NCI-H526 (cell line): ENCODE measurements around the gene NAPSA.
"Not testable (repeated sequence)": the region's sequence is repeated elsewhere in the genome, so short reads cannot be mapped to it uniquely, and the experiment has no call there.

Experiments
- DNase-seq, 2 experiments: peaks; one replicate each; lab custom pipeline; 2025; lab: John Stamatoyannopoulos, UW

NAPSA gene

GRCh38 chr19:50365434-50366306 is at the start of gene NAPSA:
NAPSA (minus strand) TSS chr19:50365639; CDS start chr19:50365621, 18 bp downstream.
- no peak for DNase-seq

- no peak for DNase-seq
Observed at GRCh38 chr19:50413531-50413930, 48.1 kb upstream of the NAPSA start.

GRCh38 chr19:50413096-50413495 is 47.7 kb upstream of the NAPSA start:
- DNase-seq, result no peak

- DNase-seq, result no peak
Observed at GRCh38 chr19:50412419-50412818, 47.0 kb upstream of the NAPSA start.

- DNase-seq, result no peak
Observed at GRCh38 chr19:50410109-50410508, 44.7 kb upstream of the NAPSA start.

- no peak for DNase-seq
Observed at GRCh38 chr19:50409347-50409746, 43.9 kb upstream of the NAPSA start.

- no peak for DNase-seq
Observed at GRCh38 chr19:50406829-50407228, 41.4 kb upstream of the NAPSA start.

- DNase-seq, result no peak
Observed at GRCh38 chr19:50406156-50406820, 40.8 kb upstream of the NAPSA start.

GRCh38 chr19:50402544-50403301 is 37.3 kb upstream of the NAPSA start:
- no peak for DNase-seq

GRCh38 chr19:50401605-50402450 is 36.4 kb upstream of the NAPSA start:
- no peak for DNase-seq

- no peak for DNase-seq
Observed at GRCh38 chr19:50399368-50399745, 33.9 kb upstream of the NAPSA start.

GRCh38 chr19:50398675-50399367 is 33.4 kb upstream of the NAPSA start:
- no peak for DNase-seq

- no peak for DNase-seq
Observed at GRCh38 chr19:50394017-50394416, 28.6 kb upstream of the NAPSA start.

- no peak for DNase-seq
Observed at GRCh38 chr19:50393589-50393988, 28.1 kb upstream of the NAPSA start.

- DNase-seq, result no peak
Observed at GRCh38 chr19:50392759-50393158, 27.3 kb upstream of the NAPSA start.

- DNase-seq, result not testable (repeated sequence)
Observed at GRCh38 chr19:50390952-50391351, 25.5 kb upstream of the NAPSA start.

- DNase-seq, result not testable (repeated sequence)
Observed at GRCh38 chr19:50390295-50390694, 24.9 kb upstream of the NAPSA start.

GRCh38 chr19:50387868-50388245 is 22.4 kb upstream of the NAPSA start:
- DNase-seq, result no peak

- no peak for DNase-seq
Observed at GRCh38 chr19:50387176-50387867, 21.9 kb upstream of the NAPSA start.
